ENCODE measurements around the gene MAP2K5.

- TF ChIP-seq, protein P1, sequence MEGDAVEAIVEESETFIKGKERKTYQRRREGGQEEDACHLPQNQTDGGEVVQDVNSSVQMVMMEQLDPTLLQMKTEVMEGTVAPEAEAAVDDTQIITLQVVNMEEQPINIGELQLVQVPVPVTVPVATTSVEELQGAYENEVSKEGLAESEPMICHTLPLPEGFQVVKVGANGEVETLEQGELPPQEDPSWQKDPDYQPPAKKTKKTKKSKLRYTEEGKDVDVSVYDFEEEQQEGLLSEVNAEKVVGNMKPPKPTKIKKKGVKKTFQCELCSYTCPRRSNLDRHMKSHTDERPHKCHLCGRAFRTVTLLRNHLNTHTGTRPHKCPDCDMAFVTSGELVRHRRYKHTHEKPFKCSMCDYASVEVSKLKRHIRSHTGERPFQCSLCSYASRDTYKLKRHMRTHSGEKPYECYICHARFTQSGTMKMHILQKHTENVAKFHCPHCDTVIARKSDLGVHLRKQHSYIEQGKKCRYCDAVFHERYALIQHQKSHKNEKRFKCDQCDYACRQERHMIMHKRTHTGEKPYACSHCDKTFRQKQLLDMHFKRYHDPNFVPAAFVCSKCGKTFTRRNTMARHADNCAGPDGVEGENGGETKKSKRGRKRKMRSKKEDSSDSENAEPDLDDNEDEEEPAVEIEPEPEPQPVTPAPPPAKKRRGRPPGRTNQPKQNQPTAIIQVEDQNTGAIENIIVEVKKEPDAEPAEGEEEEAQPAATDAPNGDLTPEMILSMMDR (IDR thresholded peaks at IDR 0.05): no peak
- TF ChIP-seq POLR2AphosphoS5 (IDR thresholded peaks at IDR 0.05): no peak
- no peak for TF ChIP-seq POLR2A (IDR thresholded peaks at IDR 0.05)
- TF ChIP-seq EP300 (IDR thresholded peaks at IDR 0.05): no peak
Measured at GRCh38 chr15:67564021-67564967, 21.8 kb downstream of the MAP2K5 start.
